HG03097 (cell line): ENCODE data around the gene HEMK1.

Experiments used
- ATAC-seq: cut with Tn5 transposase; IDR thresholded peaks from one replicate; pipeline ENCODE4 v1.9.1; 2021; ENCODE audit not compliant: unreplicated experiment, low FRiP score

Gene HEMK1, protein sequence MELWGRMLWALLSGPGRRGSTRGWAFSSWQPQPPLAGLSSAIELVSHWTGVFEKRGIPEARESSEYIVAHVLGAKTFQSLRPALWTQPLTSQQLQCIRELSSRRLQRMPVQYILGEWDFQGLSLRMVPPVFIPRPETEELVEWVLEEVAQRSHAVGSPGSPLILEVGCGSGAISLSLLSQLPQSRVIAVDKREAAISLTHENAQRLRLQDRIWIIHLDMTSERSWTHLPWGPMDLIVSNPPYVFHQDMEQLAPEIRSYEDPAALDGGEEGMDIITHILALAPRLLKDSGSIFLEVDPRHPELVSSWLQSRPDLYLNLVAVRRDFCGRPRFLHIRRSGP

DNA sequence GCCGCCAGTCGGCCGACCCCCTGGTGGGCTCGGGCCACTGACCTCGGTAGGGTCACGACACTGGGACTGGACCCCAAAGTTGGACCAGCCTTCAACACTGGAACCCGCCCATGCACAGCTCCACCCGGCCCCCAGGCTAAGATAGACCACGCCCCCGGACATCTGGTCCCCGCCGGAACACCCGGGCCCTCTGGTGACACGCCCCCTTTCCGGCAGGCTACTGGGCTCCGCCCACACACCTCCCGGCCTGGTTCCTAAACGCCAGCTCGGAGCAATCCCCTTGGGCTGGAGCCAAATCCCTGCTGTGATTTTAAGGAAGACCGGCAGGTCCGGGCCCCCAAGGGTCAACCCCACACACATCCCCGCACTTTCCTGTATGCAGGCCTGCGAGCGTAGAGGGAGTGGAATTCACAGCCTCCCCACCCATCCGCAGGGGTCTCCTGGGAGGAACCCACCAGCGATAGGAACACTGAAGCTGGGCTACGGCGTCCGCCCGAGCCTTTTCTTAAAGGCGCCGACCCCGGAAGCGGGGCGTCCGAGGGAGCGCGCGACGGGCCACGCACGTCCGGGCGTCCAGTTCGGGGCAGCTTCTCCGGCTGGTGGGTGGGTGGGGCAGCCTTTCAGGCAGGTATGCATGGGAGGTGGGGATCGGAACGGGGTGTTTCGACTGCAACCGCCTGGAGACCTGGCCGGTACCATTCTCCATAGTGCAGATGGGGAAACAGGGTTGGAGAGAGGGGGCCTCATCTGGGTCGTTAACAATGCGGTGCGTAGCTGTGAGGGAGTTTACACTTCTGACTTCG, at the start of gene HEMK1:
HEMK1 (plus strand) TSS at position 576 of the 803 bp plus-strand sequence. CDS start 1,583 bp downstream, outside the sequence.
- peak; percentile 61 for ATAC-seq

DNA sequence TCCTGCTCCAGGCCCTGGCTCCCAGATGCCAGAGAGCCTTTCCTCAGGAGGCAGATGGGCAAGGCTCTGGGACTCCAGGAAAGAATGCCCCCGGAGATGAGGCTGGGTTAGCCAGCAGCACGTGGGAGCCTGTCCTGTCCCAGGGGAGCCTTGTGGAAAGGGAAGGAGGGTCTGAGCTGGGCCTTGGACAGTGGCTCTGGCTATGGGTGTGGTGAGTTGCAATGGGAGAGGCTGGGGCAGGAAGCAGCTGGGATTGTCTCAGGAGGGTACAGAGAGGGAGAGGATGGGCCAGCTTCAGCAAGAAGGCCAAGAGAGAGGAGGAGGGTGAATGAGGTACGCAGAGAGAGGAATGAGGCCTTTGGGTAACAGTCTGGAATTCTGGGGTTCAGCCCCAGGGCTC, 48.5 kb upstream of the HEMK1 start:
- ATAC-seq, result no peak

DNA sequence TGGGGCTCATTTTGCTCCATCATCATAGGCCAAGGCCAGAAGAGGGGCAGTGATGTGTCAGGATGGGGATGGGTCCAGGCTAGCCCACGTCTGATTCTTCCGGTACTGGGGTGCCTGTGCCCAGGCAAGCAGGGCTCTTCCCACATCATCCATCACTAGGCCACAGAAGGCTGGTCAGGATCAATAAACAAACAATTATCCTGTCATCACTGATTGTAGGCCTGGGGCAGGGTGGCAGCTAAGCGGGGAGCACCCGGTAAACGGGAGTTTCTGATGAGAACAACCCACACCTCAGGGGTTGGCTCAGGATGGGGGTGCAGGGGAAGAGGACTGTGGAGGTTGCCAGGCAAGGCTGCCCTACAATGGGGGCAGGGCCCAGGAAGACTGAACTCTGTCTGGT, 47.8 kb upstream of the HEMK1 start:
- no peak for ATAC-seq

DNA sequence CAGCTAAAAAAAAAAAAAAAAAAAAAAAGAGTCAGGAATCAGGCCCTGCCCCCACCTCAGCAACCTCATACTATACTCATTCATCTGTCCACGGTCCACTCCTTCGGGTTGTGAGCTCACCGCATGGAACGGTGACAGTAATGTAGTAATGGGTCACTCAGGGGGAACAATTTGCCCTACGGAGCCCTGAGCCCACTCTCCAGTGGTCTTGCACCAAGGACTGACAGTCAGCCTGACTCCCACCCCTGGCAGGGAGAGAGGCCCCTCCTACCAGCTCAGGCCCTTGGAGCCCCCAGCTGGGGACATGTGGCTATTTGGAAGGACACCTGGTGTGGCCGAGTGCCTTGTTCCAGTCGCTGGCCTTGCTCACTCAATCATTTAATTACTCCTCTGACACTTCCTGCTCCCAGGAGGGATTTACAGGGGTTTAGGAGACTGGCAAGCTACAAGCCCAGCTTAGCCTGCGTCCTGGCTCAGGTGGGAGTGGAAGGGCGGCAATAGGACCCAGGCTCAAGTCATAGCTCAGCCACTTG, 46.0 kb upstream of the HEMK1 start:
- no peak for ATAC-seq

DNA sequence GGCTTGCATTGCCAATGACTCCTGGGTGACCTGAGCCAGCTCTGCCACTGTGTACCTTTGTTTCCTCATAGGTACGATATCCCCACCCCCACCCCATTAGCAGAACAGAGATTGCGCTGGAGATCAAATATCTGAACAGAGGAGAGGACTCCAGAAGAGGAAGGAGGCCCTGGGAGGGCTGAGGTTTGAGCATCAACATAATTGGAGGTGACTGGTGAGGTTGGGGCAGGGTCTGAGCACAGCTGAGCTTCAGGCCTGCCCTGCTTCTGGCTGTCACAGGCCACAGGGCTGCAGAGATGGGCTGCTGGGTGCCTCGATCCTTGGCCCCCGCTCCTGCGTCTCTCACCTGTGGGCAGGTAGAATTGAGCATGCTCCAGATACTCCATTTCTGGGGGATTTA, 44.6 kb upstream of the HEMK1 start:
- no peak for ATAC-seq

DNA sequence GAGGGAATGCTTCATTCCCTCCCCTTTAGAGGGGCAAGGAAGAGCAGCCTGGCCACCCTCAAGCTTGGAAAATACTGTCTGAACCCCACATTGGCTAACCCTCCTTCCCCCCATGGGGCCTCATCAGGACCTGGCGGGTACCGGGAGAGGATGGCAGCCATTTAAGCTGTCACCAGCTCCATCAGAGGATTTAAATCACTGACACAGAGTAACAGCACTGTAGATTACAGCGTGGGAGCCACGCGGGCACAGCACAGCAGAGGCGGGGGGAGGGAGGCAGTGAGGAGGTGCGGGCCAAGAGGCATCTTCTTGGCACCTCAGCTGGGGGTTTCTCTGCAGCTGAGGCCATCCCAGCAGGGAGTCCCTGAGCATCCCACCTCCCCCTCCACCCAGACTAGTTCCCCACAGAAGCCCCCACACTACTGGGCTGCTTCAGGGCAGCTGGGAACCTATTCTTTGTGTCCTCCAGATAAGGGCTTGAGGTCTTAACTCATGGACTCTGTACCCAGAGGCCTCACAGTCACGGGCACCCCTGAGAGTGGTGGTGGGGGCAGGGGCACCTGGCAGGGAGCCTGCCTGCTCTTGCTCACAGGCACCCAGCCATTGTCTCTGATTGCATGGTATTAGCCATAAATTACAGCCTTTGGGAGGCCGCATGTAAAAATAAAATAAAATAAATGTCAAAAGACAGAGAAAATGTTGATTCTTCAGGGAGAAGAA, 44.0 kb upstream of the HEMK1 start:
- ATAC-seq, result no peak

DNA sequence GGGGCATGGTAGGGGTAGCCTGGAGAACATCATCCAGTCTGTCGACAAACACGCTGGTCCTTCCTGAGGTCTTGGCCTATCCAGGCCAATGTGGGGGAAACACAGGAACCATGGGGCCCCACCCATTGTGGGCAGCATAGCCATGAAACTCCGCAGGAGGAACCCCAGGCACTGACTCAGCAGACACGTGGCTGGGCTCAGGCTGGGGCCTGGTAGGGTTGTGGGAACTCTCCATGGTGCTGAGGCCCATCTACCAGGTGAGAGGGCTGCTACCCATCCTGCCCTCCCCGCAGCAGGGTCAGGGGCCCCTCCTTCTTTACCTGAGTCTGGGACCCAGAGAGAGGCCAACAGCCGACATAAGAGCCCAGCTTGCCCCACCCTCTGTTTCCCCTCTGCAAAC, 43.3 kb upstream of the HEMK1 start:
- ATAC-seq, result no peak

DNA sequence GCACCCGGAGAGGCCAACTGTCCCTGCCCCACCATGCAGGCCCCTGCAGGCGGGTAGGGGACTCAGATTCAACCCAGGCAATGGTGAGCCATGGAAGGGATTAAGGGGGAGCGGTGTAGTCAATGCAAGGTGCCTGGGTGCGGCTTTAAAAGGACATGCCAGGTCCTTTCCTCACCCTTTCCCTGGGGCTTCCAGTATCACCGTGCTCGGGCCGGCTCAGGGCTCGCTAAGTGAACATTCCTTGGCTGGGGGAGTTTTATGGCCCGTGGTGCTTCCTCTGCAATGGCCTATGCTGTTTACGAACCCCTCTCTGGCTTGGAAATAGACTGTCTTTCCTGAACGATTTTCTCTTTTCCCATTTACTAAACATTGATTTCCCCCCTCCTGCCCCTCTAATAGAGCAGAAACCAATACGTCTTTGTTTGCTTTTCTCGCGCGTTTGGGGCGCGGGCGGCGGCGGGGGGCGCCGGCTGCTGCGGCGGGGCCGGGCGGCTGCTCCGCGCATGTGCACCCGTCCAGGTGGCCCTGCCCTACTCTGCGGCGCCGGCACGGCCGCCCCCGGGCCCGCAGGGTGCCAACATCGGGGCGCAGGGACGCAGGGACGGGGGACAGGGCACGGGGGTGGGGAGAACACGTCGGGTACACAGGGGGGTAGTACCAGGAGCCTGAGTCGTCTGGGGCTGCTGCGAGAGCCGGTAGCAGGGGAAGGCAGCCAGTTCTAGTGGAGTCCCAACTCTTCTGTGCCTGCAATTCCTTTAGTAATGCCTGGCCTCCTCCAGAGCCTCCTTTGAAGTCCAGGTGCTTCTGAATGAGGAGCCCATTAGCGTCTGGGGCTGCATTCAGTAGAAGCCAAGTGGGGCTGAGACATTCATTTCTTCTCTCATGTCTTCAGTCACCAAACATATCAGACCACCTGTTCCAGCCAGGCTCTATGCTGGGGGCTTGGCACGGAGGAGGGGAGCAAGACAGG, 39.0 kb upstream of the HEMK1 start:
- ATAC-seq, result no peak

DNA sequence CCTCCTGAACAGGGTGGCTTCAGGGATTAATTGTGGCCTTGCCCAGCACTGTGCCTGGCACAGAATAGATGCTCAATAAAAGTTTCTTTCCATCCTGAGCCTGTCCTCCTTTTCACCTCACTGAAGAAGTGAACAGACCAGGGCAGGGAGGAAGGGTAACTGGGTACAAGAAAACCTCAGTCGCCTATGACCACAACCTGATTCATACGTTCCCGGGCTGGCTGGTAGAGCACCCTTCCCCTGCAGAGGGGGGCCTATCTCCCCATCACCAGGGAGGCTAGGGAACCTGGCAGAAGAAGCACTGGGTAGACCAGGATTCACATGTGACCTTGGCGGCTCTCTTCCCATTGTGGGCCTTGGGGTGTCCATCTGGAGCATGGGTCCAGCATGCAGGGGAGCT, 38.1 kb upstream of the HEMK1 start:
- ATAC-seq, result no peak

DNA sequence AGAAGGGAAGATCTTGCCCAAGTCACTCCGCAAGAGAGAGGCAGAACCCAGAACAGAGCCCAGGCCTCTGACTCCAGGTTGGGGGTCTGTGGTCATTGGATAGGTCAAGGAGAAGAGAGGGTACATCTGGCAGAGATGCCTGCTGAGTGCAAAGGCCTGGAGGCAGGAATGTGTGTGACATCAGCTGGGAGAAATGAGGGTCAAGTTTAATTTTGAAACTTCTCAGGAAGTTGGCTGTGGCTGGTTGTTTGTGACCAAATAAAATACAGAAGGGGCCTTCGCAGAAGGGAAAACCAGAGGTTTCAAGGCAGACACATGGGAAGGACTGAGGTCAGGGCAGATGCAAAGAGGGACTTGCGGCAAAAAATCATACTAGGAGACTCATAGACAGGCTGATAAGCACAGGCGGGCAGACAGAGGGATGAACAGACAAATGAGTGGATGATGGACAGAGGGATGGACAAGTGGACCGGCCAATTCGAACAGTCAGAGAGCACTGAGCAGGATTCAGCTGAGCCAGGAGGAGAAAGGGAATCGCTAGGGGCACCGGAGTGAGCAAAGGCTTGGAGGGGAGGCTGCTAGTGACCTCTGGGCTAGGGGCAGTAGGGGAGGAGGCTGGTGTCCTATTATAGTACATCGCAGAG, 37.1 kb upstream of the HEMK1 start:
- no peak for ATAC-seq

DNA sequence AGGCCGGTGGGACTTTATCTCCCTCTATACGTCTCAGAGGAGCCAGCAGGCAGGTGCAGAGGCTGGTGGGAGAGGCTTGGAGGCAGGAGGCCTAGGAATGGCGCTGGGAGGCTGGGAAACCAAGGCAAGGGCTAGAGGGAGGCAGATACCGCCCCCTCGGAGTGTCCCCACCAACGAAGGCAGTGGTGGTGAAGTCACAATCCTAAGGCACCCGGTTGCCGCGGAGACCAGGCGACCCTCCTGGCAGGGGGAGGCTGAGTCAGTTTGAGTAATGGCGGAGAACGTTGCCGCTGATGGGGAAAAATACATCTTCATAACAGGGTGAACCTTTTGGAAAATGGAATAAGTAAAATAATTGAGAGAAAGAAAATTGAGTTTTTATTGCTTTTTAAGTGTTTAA, 36.0 kb upstream of the HEMK1 start:
- ATAC-seq, result no peak

DNA sequence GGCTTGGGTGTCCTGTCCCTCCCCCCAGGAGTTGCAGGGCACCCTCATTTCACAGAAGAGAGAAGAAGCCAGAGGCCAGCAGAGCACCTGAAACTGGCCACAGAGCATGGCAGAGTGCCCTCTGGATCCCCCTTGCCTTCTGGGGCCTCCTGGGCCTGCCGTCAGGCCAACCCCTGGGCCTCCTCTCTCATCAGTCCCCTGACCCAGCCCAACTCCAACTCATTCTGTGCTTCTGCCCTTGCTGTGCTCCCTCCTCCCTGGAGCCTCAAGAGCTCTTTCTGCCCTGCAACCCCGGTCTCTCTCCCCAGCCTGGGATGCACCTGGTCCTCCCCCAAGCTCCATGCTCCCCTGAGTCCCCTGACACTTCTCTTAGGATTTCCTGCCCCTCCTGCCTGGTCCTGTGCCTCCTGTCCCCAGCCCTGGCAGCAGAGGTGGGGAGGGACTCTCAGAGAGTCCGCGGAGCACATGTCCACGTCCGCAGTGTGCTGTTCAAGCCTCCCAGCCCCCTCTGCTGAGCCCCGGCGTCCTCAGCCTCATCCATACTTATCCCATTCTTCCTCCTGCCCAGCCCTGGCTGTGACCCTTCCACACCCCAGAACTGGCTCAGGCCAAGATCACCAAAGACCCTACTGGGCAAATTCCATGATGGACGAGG, 35.4 kb upstream of the HEMK1 start:
- no peak for ATAC-seq

DNA sequence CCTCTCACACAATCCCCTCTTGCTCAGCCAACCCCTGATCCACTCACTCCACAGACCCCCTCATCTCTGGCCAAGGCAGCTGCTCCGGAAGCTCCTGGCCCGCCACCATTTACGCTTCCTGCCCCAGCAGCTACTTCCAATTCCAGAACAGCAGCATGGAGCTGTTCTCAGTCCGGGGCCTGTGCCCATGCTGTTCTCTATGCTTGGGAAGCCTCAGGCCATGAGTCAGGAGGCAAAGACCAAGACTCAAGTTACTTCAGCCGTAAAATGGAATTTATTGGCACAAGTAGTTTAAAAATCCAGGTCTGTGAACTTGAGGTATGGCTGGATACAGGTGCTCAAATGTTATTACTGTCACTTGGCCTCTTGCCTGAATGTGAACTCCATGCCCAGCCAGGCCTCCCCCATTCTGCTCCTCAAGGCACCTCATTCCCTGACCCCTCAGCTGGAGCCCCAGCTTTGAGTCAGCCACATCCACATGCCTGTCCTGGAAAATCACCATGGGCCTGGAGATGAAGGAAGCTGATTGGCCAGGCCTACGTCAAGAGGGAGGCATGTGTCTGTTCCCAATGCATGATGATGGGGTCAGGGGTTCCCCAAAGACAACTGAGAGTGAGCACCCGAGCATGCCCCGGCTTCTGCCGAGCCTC, 34.5 kb upstream of the HEMK1 start:
- no peak for ATAC-seq

DNA sequence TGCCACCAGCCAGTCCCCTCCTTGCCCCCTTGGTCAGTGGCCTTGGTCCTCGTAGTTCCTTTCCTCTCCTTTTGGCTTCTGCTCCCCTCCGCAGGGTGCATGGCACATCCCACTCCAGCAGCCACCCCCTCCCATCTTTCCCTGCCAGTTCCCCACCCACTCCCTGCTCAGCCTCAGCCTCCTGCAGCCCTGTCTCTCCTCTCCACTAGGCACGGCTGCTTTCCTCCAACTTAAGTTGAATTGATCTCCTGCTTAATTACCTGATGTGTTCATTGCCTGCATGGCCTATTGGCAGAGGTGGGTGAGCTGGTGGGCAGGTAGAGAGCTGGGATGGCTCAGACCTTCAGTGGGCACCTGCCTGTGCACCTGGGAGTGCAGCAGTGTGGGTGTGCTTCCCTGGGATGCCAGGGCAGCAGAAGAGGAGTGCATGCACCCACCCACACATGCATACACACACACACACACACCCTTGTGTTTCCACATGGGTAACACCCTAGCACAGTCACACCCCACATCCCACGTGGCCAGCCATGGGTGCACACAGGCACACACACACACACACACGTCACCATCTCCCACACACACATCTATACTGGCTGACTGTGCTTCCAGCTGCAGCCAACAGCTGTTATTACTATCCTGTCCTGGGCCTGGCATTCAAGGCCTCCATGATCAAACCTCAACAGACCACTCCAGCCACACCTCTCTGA, 32.7 kb upstream of the HEMK1 start:
- ATAC-seq, result no peak

DNA sequence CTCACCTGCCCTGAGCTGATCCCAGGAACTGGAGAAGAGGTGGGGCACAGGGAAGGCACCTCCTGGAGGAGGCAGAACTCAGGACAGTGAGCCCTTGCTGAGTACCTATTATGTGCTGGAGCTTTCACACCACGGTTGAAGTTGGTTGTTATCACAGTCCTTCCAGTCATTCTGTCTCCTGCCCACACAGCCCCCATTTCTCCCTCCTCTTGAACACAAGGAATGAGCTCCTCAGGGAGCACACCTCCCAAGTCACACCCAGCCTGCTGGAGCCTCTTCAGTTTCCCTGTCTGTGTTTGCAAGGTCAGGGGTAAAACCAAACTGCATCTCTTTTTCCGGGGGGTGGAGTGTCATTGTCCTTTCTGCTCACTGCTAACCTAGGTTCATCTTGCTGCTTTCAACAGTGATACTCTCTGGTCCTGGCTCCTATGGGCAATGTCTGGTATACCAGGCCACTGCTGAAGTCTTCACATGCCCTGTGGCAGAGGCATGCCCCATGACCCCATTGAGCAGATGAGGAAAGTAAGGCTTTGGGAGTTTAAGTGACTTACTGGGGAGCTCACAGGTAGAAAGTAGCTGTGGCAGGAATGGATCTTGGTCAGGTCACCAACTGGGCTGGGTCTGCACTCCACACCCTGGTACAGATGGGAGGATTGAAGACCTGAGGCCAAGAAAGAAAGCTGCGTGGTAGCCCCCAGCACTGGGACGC, 31.7 kb upstream of the HEMK1 start:
- no peak for ATAC-seq

DNA sequence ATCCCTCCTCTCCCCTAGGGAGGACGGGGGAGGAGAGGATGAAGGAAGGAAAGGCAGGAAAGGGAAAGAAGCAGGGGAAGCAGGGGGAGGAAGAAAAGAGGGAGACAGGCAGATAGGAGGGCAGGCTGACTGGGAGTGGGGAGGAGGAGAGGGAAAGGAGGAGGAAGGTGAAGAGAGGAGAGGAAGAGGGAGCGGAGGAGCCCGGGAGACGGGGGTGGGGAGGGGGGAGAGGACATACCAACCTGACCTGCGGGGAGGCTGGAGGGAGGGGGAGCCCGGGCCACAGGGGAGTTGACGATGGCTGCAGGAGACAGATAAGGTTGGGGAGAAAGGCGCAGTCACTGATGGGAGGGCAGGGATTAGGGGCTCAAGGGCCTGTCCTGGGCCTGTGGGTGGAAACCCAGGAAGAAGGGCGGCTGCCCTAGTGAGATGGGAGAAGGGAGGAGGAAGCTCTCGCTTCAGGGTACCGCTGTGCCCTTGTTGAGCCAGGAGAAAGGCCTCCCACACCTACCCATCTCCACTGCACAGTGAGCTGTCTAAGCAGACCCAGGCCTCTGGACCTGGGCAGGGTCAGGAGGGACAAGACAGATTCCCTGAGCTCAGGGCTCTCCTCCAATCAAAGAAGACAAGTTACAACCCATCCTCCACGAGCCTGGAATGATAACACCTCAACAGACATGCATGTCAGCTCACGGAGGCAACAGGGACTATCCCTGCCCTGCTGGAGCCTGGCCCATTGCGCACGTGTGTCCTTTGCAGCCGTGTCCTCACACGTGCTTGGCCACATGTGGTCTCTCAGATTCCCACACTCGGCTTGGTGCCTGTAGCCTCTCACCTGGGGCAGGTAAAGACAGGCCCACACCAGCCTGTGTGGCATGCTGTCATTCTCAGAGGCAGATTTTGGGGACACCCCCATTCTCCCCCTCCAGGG, 29.7 kb upstream of the HEMK1 start:
- ATAC-seq, result no peak
